ENCODE data around the gene HTR3E.

GRCh38 chr3:184145111-184145524 is 48.3 kb downstream of the HTR3E start:
- TF ChIP-seq CTCF (IDR thresholded peaks at IDR 0.05), result peak; percentile 16 to 74 (median 60)
- no peak for TF ChIP-seq POLR2A (IDR thresholded peaks at IDR 0.05)

Data from Peyer's patch (tissue), 4 donors.